GM12878 (cell line): ENCODE results near the gene ISL1. TPM values are rescaled to one million over a fixed set of nuclear protein-coding genes. Genes with fewer than 3 reads are reported as not detected.

Source experiments
- ATAC-seq: fragments of 200-7000 bp; cut with Tn5 transposase; 3 replicates; pipeline ENCODE4 v1.9.1; 2020; ENCODE audit warnings: mild to moderate bottlenecking, moderate library complexity
- BruUV-seq: library from RNA; stranded (reverse); fragments of 400-500 nt; replicated peaks from 2 replicates; lab custom pipeline; 2021; lab: Mats Ljungman, UMichigan
- CTCF ChIA-PET: fragments of 300-600 bp; sonication (Branson Sonifier 250); formaldehyde crosslinking; extraction: SDS; loops from one replicate; lab custom pipeline; 2021; ENCODE audit warnings: inconsistent platforms; lab: Yijun Ruan, JAX
- POLR2A ChIA-PET: fragments of 350-600 bp; formaldehyde crosslinking; extraction: SDS; loops from one replicate; lab custom pipeline; 2021; ENCODE audit warnings: inconsistent platforms; lab: Charles Lee
- RAD21 ChIA-PET: fragments of 300-600 bp; sonication (Branson Sonifier 250); formaldehyde crosslinking; loops from one replicate; lab custom pipeline; 2023; ENCODE audit warnings: antibody characterized with exemption; ENCODE audit not compliant: unreplicated experiment; lab: Charles Lee
- SMC1A ChIA-PET: fragments of 300-600 bp; sonication (Branson Sonifier 250); formaldehyde crosslinking; loops from one replicate; lab custom pipeline; 2023; ENCODE audit not compliant: unreplicated experiment, uncharacterized antibody; lab: Charles Lee
- DNase-seq: peaks from one replicate; pipeline ENCODE4 v3.0.0-alpha.2; 2011; ENCODE audit warnings: low read depth, low spot score
- FAIRE-seq: peaks from 3 replicates; lab custom pipeline; 2011; peaks lifted over from hg19 to GRCh38; lab: Jason Lieb, UNC
- H2AFZ ChIP-seq: 2 replicates; pipeline ENCODE4 v1.6.0; 2011; ENCODE audit warnings: low read depth, low read length, control low read depth; ENCODE audit not compliant: control insufficient read depth
- H3K27ac ChIP-seq: 2 replicates; pipeline ENCODE4 v1.5.1; 2011; ENCODE audit warnings: control low read depth; ENCODE audit not compliant: control insufficient read depth, insufficient read depth
- H3K27me3 ChIP-seq, 2 experiments: replicated peaks in 1 of 2; 2 replicates each; pipeline versions ENCODE4 v1.6.0 to v1.6.1; 2011; ENCODE audit warnings: low read length in 1 of 2; ENCODE audit not compliant: control insufficient read depth in 2 of 2, insufficient read depth in 2 of 2
- H3K36me3 ChIP-seq, 2 experiments: 2 replicates each; pipeline ENCODE4 v1.5.1; 2011; ENCODE audit warnings: low read length in 1 of 2; ENCODE audit not compliant: control insufficient read depth in 2 of 2, insufficient read depth in 2 of 2
- H3K4me1 ChIP-seq: 2 replicates; pipeline ENCODE4 v1.6.1; 2011; ENCODE audit warnings: mild to moderate bottlenecking, low read length, moderate library complexity, mixed read lengths; ENCODE audit not compliant: control insufficient read depth, insufficient read depth
- H3K4me2 ChIP-seq: 2 replicates; pipeline ENCODE4 v1.6.0; 2011; ENCODE audit warnings: control low read depth; ENCODE audit not compliant: control insufficient read depth, insufficient read depth
- H3K4me3 ChIP-seq: fragments of 200-600 bp; sonication (generic); 2 replicates; pipeline ENCODE4 v1.5.1; 2016
- H3K79me2 ChIP-seq: 2 replicates; pipeline ENCODE4 v1.6.0; 2011; ENCODE audit warnings: low read length; ENCODE audit not compliant: control insufficient read depth, insufficient read depth
- H3K9ac ChIP-seq: 2 replicates; pipeline ENCODE4 v1.8.0; 2011; ENCODE audit warnings: low read length, control low read depth, mixed read lengths; ENCODE audit not compliant: control insufficient read depth, insufficient read depth
- H3K9me3 ChIP-seq: replicated peaks from 3 replicates; pipeline ENCODE4 v1.5.1; 2011; ENCODE audit warnings: mild to moderate bottlenecking, low read length; ENCODE audit not compliant: control insufficient read depth, insufficient read depth
- H4K20me1 ChIP-seq: 2 replicates; pipeline ENCODE4 v1.6.0; 2011; ENCODE audit not compliant: control insufficient read depth, insufficient read depth
- BRCA1 ChIP-seq: IDR thresholded peaks from 2 replicates; pipeline ENCODE4 v1.6.1; 2011; ENCODE audit warnings: low read depth, low read length, improper control_type of control experiment
- CBX3 ChIP-seq: fragments of 200-600 bp; sonication (generic); IDR thresholded peaks from 2 replicates; pipeline ENCODE4 v1.6.1; 2016; ENCODE audit warnings: low read depth, borderline replicate concordance
- CTCF ChIP-seq, 3 experiments: IDR thresholded peaks in 2 of 3; conservative IDR thresholded peaks in 1 of 3; 2 replicates each; pipeline ENCODE4 v1.5.1; 2011; ENCODE audit warnings: low read depth in 3 of 3, low read length in 3 of 3, mild to moderate bottlenecking in 3 of 3, control low read depth in 2 of 3, moderate library complexity in 2 of 3, inconsistent platforms in 1 of 3, mixed read lengths in 1 of 3; ENCODE audit not compliant: control insufficient read depth in 2 of 3, insufficient read depth in 1 of 3; ENCODE audit errors: extremely low read depth in 1 of 3
- ETV6 ChIP-seq, 2 experiments: fragments of 450-650 bp in 1 of 2; IDR thresholded peaks in 1 of 2; conservative IDR thresholded peaks in 1 of 2; 2 replicates each; pipeline ENCODE4 v1.6.1; 2014; ENCODE audit warnings: antibody characterized with exemption in 1 of 2, borderline replicate concordance in 1 of 2, low read depth in 1 of 2, mild to moderate bottlenecking in 1 of 2, moderate library complexity in 1 of 2
- MYB ChIP-seq: fragments of 150-350 bp; IDR thresholded peaks from 2 replicates; pipeline ENCODE4 v1.6.1; 2014; ENCODE audit warnings: mild to moderate bottlenecking, low read depth, low read length, borderline replicate concordance
- NR2C2 ChIP-seq: IDR thresholded peaks from 2 replicates; pipeline ENCODE4 v1.6.1; 2011; ENCODE audit warnings: borderline replicate concordance, low read depth; ENCODE audit not compliant: control insufficient read depth, insufficient read length
- SMAD1 ChIP-seq: fragments of 450-650 bp; IDR thresholded peaks from 2 replicates; pipeline ENCODE4 v1.6.1; 2018; ENCODE audit warnings: mild to moderate bottlenecking, low read depth; ENCODE audit not compliant: partially characterized antibody
- YBX1 ChIP-seq: fragments of 450-650 bp; IDR thresholded peaks from 2 replicates; pipeline ENCODE4 v1.6.1; 2016; ENCODE audit warnings: antibody characterized with exemption
- WGBS: methylation state at CpG from one replicate; pipeline ENCODE4 v1.1.6; 2016; ENCODE audit warnings: low lambda C conversion rate; ENCODE audit not compliant: insufficient replicate concordance, insufficient coverage; ENCODE audit errors: missing lambda C conversion rate; 5-methylcytosine and 5-hydroxymethylcytosine counted together
- in situ Hi-C: fragments of 300-500 bp; cut with MboI; formaldehyde crosslinking; loops from 9 replicates; pipeline ENCODE4 v1.14.3; 2018; ENCODE audit warnings: mixed read lengths
- intact Hi-C: fragments of 100-400 bp; cut with micrococcal nuclease; formaldehyde crosslinking; loops from one replicate; pipeline ENCODE4 v1.14.2; 2022; ENCODE audit not compliant: unreplicated experiment
- polyA plus RNA-seq, 11 experiments: library from polyadenylated mRNA; depleted of rRNA in 4 of 11; unstranded in 6 of 11; stranded (reverse) in 5 of 11; fragments of >200 nt; fragmentation: Nextera tagmentation in 4 of 11; fragmentation: Illumina TruSeq in 1 of 11; extraction: Ambion mirVana in 4 of 11; extraction: Trizol in 1 of 11; gene quantifications; 1 replicate in 1 of 11; 2 replicates in 10 of 11; pipeline versions ENCODE4 v1.2.1 to v1.2.3, GENCODE V29; 2011 to 2016; ENCODE audit warnings: inconsistent platforms in 2 of 11, missing spikeins in 2 of 11, low read depth in 1 of 11
- total RNA-seq, 4 experiments: library from RNA; depleted of rRNA in 3 of 4; stranded (reverse); fragments of >200 nt in 3 of 4; fragmentation: Illumina TruSeq in 1 of 4; extraction: Trizol in 1 of 4; gene quantifications; 2 replicates each; pipeline versions ENCODE4 v1.2.1 to v1.2.3, GENCODE V29; 2013 to 2021

The ISL1 gene
- total and polyA plus RNA-seq, 10 of the 15 experiments (the other 5 are each of a cell fraction or from before 2014, with no cell fraction given) = 0.08 TPM; not detected in 9

GRCh38 chr5:51384281-51384840 lies 1.1 kb downstream of the ISL1 start:
- no peaks in the 10 kb centered on the region for H3K36me3 ChIP-seq
- no peak overlapping the region for H3K4me3 ChIP-seq
- ChIA-PET SMC1A (no interaction called here), CTCF (no interaction called here), POLR2A (no interaction called here), RAD21 (no interaction called here)
- no peak for ATAC-seq
- H3K4me2 ChIP-seq = no peak overlapping the region
- no peaks in the 10 kb centered on the region for H3K4me1 ChIP-seq
- no peaks in the 10 kb centered on the region for H4K20me1 ChIP-seq
- H3K9me3 ChIP-seq = no peaks in the 10 kb centered on the region; the same call in 2 of the 3 replicates
- DNase-seq = no peak
- WGBS = 48% methylated on average over 12 of the region's 12 CpGs
- no peak for FAIRE-seq
- no TSS peak for BruUV-seq
- H3K27me3 ChIP-seq = peaks cover 8 to 12% of the 10 kb centered on the region in 2 experiments
- no peak overlapping the region for H3K9ac ChIP-seq
- no peak overlapping the region for H3K27ac ChIP-seq
- in situ Hi-C loops (loop anchor here (10.0 to 25.0 kb wide), 2 partner anchors 420 to 1278 kb away; no protein-coding TSS in a partner anchor), intact Hi-C loops (loop anchor here (5.0 to 10.0 kb wide), 3 partner anchors 620 to 1273 kb away; no protein-coding TSS in a partner anchor)
- TF ChIP-seq YBX1 (no peak), ETV6 (conservative IDR thresholded peaks at IDR 0.05 in 1 of 2, IDR thresholded peaks at IDR 0.05 in 1 of 2; ENCODE audit: borderline replicate concordance in 1 of 2, low read depth in 1 of 2) (no peak), BRCA1 (no peak), NR2C2 (no peak), CBX3 (no peak), MYB (no peak), CTCF (IDR thresholded peaks at IDR 0.05 in 2 of 3, conservative IDR thresholded peaks at IDR 0.05 in 1 of 3; ENCODE audit: control insufficient read depth in 2 of 3, extremely low read depth in 1 of 3, insufficient read depth in 1 of 3, low read depth in 3 of 3, low read length in 3 of 3) (no peak), SMAD1 (no peak)
- no peaks in the 10 kb centered on the region for H3K79me2 ChIP-seq
- H2AFZ ChIP-seq = no peak overlapping the region
